Keratinocyte (primary cell): ENCODE results near the gene AP5M1.

Experiments
- EZH2 ChIP-seq: IDR thresholded peaks from one replicate; pipeline ENCODE4 v1.6.1; 2012; ENCODE audit warnings: inconsistent platforms, mild to moderate bottlenecking, low read length, moderate library complexity
- TF ChIP-seq, protein P1 (sequence below), 3 experiments: IDR thresholded peaks in 1 of 3; conservative IDR thresholded peaks in 1 of 3; optimal IDR thresholded peaks in 1 of 3; 2 replicates in 2 of 3; 3 replicates in 1 of 3; pipeline versions ENCODE3 to v1.5.1; 2011; ENCODE audit warnings: low read length in 3 of 3, mild to moderate bottlenecking in 3 of 3, moderate library complexity in 2 of 3, control low read depth in 1 of 3, inconsistent platforms in 1 of 3; ENCODE audit not compliant: insufficient read depth in 2 of 3; ENCODE audit errors: extremely low read depth in 1 of 3

DNA sequence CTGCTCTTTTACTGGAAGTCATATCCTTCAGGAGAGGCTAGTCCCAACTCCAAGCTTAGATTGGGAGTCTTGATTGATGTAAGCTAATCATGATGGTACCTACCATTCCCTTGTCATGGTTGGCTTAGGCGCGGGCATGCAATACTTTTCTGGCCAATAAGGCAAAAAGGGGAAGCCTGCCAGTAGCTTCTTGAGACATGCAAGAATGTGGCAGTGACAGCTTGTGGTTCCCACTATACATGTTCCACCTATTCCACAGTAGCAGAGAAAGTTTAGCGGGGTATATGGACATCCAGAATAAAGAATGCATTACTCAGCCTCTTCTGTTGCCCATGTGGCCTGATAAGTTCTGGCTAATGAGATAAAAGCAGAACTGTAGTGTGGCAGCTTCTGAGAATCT is 55.0 kb downstream of the AP5M1 start:
- TF ChIP-seq EZH2, result no peak
- TF ChIP-seq, protein P1, sequence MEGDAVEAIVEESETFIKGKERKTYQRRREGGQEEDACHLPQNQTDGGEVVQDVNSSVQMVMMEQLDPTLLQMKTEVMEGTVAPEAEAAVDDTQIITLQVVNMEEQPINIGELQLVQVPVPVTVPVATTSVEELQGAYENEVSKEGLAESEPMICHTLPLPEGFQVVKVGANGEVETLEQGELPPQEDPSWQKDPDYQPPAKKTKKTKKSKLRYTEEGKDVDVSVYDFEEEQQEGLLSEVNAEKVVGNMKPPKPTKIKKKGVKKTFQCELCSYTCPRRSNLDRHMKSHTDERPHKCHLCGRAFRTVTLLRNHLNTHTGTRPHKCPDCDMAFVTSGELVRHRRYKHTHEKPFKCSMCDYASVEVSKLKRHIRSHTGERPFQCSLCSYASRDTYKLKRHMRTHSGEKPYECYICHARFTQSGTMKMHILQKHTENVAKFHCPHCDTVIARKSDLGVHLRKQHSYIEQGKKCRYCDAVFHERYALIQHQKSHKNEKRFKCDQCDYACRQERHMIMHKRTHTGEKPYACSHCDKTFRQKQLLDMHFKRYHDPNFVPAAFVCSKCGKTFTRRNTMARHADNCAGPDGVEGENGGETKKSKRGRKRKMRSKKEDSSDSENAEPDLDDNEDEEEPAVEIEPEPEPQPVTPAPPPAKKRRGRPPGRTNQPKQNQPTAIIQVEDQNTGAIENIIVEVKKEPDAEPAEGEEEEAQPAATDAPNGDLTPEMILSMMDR (optimal IDR thresholded peaks at IDR 0.05 in 1 of 3, IDR thresholded peaks at IDR 0.05 in 1 of 3, conservative IDR thresholded peaks at IDR 0.05 in 1 of 3; ENCODE audit: extremely low read depth in 1 of 3, insufficient read depth in 2 of 3, low read length in 3 of 3), result no peak
